CD4-positive, alpha-beta T cell treated with Interleukin-21 for 1 hour (primary cell): ENCODE results near the gene COLEC11.
"Not testable (repeated sequence)": the region's sequence is repeated elsewhere in the genome, so short reads cannot be mapped to it uniquely, and the experiment has no call there.

Source experiments
- DNase-seq: peaks from one replicate; pipeline ENCODE4 v3.0.0-alpha.2; 2020

COLEC11 gene

DNA sequence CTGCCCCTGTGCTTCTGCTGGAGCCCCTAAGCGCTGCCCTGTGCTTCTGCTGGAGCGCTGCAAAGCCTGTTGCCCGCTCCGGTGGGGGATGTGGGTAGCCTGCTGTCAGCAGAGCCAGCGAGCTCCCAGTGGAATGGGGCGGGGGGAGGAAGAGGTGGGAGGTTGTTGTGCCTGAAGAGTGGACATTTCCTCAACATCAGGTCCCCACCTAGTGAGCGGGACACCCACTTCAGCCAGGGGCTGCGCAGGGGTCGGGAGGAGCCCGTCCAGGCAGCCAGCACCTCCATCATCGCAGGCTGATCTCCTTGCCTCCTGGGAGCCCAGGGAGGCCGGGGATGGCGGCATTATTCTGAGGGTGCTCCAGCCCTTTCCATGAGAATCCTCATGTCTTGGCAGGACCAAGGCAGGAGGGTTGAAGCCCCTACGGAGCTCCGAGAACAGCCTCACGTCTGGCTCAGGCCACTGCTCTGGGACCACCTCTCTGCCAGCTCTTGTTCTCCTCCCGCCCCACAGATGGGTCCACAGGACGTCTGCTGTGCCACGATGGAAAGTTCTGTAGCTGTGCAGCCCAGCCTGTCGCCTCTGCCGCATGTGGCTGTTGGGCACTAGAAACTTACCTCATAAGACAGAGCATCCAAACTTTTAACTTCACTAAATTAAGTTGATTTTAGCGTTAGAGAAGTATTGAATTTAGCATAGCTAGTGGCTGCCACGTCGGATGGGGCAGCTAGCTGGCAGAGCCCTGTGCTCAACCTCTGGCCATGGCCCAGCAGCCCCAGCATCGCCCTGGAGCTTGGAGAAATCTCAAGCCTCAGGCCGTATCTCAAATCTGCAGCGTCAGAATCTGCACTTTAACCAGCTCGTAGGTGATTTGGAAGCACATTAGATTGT, 61.2 kb downstream of the COLEC11 start:
- DNase-seq: no peak

DNA sequence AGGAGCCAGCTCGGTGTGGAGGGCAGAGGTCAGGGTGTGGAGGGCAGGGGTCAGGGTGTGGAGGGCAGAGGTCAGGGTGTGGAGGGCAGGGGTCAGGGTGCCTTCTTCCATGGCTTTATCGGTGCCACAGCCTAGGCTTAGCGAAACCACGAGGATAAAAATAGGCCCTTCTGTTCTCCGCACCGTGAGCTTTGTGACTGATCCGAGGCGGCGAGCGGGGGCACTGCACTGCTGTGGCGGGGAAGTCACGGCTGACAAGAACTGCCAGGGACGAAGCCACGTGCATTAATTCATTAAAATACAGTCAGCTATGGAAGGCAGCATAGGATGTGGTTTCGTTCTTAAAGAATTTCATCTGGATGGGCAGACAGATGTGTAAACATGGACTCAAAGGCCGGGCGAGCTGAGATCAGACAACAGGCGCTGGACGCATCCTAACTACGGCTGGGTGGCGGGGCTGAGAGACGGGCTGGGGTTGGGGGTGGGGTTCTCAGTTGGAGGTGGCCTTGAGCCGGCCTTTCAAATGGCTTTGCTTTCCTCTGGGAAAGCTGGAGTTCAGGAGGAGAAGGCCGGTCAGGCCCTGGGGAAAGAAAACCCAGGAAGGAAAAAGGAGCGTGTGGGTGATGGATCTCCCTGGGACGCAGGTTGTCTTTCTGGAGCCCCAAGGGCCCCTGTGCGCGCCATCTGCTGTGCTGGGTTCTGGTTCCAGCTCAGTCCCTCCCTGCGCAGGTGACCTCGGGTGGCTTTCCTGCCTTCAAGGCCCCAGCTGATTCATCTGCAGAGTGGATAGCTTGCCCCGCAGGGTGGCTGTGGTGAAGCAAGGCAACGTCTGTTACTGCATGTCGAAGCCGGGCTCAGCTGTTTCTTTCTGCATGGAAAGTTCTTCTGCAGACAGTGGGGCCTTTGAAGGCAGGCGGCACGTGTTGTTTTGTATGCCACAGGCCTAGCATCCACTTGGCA, 62.1 kb downstream of the COLEC11 start:
- DNase-seq: no peak

DNA sequence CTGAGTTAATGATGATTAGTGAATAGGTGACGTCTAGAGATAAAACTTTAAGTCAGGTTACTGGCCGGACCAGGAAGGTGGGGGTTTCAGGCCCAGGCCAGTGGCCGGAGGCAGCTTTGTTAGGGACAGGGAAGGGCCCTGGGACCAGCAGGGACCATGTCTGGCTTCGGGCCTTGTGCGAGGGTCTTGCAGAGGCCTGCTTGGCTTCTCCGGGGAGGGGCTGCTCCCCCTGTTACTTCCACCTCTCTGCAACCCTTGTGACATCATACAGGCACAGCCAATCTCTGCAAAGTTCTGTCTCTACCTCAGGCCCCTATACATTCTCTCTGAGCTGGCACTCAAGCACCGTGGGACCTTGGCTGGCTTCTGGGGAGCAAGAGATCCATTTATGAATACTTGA, 63.0 kb downstream of the COLEC11 start, which contains the start of gene ALLC:
Gene ALLC, plus strand, starts transcription at position 320 of the 400 bp plus-strand sequence. CDS start 12,958 bp downstream, outside the sequence.
- no peak for DNase-seq

DNA sequence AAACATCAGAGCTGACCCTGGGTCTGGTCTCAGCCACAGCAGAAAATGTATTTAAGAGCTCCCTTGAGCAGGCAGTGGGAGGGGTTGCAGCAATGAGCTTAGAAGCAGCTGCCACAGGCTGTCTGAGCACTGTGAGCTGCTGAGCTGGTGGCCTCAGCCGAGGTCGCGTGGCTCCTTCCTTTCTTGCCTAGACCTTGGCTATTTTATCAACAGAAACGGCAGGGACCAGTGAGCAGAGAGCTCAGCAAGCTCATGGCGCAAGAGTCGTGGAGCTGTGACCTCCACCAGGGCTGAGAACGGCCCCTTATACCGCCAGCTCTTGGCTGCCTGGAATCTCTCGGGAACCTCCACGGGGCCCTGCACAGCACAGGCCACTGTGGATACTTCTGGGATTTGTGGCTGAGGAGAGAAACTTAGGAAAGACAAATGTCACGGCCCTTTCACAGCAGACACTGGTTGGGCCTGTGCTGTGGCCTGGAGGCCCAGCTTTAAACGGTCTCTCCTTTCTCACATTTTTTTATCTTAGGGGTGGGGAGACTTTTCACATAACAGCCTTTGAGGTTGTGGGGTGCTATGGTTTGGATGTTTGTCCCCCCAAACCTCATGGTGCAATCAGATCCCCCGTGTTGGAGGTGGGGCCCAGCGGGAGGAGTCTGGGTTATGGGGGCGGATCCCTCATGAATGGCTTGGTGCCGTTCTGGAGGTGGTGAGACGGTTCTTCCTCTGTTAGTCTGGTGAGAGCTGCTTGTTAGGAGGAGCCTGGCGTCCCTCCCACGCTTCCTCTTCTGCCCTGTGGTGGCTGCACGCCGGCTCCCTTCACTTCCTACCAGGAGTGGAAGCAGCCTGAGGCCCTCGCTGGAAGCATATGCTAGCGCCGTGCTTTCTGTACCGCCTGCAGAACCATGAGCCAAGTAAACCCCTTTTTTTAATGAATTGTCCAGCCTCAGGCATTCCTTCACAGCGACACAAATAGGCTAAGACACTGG, 64.8 kb downstream of the COLEC11 start:
- DNase-seq: no peak

DNA sequence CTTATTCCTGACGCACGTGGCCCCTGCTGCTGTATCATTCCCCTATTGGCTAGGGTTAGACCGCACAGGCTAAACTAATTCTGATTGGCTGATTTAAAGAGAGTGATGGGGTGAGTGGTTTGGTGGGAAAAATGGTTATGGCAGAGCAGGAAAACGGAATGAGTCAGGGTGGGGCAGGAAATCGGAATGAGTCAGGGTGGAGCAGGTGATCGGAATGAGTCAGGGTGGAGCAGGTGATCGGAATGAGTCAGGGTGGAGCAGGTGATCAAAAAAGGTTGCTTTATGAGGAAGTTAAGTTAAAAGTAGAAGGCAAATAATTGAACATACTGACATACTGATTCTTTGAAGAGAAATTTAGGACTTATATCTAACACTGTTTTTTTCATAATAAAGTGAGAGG, 65.7 kb downstream of the COLEC11 start:
- DNase-seq: not testable (repeated sequence)

DNA sequence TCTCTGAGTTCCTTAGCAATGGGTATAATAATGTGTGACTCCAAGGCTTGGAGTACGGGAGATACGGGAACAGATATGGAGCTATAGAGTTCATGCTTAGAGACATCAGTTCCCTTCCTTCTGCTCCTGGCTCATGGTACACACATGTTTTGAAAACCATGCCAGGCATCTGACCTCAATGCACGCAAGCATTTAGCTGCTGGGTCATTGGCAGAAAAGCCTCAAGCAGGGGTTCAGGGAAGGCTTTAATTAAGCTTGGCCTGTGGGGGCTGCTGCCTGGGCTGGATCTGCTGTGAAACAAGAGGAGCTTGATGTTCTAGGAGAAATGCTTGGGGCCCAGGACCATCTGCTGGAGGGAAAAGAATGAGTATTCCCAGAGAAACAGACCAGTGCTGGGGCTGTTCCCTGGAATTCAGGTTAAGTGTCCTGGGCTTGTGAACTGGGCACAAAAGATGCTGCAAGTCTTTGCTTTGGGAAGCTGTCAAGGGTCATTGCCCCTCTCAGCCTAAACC, 66.3 kb downstream of the COLEC11 start:
- no peak for DNase-seq

DNA sequence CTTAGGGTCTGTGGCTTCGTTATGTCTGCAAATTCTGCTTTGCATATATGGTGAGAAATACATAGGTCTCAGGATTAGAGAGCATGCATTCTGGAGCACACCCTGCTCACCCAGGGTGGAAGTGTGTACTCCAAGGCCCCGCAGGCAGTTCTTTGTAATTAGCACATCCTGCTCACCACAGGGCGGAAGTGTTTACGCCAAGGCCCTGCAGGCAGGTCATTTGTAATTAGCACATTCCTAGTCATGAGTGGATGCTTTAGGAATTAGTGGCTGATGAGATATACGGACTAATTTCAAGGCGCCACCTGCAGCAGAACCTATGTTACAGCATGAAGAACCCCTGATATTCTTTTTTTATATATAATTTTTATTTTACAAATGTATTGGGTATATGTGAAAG, 67.3 kb downstream of the COLEC11 start:
- DNase-seq: no peak

DNA sequence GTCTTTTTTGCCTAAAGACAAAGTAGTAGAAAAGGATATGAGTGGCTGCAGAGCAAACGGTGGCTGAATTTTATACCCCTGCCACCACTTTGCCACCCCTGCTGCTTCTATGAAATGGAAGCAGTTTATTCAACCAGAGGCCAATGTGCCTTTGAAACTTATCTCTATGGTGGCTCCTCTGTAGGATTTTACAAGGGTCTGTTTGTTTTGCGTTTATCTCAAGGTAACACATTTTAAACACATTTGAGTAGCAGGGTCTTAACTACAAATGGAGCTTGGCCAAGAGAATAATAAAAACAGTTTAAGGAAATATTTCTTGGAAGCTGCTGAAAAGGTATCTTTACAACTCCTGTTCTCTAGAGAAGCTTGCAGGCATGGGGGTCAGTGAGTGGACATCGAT, 69.2 kb downstream of the COLEC11 start:
- DNase-seq: no peak

DNA sequence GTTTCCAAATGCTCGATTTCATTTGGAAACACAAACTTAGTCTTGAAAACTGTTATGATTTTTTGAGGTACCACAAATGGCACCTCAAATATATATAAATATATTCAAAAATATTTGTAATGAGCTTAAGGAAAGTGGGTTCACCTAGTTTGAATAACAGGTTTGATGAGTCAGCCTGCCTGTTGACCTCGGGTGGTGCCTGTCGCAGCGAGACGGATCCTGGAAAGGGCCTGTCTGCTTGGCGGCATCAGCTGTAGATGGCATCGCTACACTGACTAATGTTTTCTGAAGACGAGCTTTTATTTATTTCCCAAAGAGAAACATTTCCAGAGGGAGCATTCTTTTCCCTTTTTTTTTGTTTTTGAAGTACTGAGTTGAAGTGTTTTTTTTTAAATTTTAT, 70.0 kb downstream of the COLEC11 start:
- no peak for DNase-seq

DNA sequence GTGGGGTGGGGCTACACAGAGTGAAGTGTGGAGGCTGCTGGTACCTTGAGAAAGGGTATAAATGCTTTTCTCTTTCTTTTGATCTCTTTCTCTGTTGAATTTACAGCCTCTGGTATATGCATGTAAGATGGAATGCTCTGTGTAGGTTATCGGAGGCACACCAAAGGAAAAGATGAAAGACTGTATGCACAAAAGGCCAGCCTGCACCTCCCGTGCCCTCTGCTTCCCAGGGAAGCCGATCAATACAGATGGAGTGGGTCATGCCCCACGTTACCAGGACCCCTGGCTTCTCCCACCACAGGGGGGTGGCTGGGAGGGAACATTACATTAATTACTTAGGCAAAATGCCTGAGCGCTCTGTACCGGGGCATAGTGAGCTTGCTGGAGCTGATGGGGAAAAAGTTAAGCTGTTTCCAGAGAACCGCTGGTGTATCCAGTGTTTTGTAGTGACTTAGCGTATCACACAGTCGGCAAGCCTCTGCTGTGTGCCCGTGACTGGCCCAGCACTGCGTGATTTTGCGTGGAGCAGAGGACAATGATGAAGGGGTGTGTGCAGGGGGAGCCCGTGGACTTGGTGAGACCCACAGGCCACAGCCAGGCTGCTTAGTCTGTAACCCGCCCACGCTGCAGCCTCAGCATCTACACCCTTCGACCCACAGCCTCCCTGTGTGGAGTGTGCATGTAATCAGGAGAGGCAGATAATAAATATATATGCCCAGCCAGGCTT, 71.1 kb downstream of the COLEC11 start:
- no peak for DNase-seq

DNA sequence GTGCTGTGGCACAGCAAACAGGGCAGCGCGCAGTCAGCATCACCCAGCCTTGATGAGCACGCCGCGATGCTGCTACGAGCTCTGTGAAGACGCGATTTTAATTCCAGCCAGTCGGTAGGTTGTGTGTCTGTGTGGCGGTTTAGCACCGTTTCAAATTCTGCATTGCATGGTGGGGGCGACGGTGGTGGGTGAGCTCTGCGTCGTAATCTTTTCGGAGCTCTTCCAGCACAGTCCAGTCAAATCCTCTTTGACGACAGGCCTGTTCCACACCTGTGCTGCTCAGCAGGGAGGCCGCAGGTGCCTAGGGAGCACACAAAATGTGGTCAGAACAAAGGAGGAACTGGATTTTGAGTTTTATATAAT, 71.7 kb downstream of the COLEC11 start:
- no peak for DNase-seq

DNA sequence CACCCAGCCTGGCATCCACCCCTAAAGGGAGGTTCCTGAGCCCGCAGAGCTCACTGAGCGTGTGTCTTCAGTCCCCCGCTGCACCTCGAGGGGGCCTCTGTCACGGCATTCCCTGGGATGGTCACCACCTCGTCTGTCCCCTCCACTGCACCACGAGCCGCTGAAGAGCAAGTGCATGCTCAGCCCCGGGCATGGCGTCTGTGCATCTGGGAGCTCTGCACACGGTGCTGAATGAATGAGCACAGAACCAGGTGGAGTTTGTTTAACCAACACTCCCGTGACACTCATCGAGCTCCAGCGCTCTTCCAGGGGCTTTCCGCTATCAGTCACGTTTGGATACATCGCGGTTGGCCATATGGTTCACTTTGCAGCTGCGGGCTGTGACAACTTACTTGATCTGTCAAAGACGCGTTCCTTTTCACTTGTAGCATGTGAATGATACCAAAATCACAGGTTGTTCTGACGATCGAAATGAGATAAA, 72.3 kb downstream of the COLEC11 start:
- no peak for DNase-seq

DNA sequence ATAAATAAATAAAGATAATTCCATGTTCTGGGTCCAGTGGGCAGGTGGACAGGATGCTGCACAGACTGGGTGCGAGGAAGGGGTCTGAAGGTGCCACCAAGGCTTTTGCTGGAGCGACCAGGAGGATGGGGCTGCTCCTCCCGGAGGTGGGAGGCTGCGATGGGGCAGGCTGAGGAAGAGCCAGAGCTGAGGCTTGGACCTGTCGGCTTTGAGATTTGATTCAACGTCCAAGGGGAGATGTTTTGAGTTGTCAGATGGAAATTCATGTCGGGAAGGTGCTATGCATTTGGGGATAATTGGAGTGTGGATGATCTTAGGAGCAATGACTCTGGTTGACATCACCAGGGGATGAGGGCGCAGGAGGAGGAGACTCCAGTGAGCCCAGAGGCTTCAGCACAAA, 74.7 kb downstream of the COLEC11 start:
- DNase-seq: no peak

DNA sequence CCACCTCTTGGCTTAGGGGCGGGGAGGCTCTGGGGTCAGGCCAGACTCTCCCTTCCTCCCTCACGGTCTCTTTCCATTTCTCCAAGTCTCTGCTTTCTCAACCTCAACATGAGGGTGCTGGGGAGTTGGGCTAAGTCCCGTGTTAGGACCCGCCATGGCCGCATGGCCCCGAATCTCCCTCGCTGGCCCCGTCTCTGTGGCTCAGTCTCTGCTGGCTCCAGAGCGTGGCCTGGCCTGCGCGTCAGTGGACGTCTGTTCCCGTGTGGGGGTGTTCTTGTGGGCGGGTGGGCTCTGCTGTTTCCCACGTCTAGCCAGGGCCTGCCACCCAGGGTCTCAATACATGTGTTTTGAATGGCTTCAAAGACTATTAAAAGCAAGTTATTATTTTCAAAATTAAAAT, 75.5 kb downstream of the COLEC11 start:
- DNase-seq: no peak

DNA sequence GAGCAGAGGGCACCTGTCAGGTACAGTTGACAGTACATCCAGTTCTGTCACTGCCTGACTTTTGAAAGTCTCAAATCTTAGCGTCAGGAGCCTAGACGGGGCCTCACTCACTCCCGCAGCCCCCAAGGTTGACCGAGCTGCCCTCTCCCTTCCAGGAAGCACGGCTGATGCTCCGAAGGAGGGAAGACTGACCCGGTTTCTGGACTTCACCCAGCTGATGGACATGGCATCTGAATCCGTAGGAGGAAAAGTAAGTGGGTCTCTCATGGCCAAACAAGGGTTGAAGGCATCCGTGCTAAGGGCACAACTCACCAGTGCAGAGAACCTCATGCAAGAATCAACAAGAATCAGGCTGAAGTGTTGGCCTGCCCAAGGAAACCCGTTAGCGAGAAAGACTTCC, 76.0 kb downstream of the COLEC11 start:
- DNase-seq: no peak

DNA sequence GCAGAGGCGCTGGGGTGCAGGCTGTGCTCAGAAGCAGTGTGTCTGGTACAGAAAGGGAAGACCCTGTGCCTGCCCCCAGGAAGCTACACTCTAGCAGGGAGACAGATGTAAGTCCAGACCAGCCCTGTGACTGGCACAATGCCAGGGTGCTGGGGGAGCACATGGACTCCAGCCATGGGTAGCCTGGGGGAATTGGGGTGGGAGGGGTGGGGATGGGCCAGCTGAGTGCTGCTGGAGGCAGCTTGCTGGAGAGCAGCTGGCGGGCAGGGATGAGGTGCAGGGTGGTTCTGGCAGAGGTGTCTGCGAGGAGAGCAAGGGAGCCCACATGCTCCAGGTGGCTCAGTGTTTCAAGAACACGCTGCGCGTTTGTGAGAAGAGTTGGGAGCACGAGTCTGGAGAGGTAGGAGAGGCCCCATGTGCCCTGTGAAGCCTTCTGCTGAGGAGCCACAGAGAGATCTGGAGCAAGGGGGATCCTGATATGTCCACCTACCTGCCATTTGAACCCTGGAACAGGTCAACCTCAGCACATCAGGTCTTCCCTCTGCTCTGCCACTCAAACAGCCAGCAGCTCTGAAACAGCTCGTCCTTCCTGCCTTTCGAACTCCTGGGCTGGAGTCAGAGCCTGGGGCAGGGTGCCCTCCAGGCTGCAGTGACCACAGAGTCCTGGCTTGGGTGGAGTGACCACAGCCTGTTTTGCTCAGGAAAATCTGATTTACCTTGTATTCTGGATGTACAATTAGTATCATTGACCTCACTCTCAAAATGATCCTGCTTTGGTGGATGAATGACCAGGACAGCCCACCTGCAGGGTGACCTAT, 78.2 kb downstream of the COLEC11 start:
- no peak for DNase-seq

DNA sequence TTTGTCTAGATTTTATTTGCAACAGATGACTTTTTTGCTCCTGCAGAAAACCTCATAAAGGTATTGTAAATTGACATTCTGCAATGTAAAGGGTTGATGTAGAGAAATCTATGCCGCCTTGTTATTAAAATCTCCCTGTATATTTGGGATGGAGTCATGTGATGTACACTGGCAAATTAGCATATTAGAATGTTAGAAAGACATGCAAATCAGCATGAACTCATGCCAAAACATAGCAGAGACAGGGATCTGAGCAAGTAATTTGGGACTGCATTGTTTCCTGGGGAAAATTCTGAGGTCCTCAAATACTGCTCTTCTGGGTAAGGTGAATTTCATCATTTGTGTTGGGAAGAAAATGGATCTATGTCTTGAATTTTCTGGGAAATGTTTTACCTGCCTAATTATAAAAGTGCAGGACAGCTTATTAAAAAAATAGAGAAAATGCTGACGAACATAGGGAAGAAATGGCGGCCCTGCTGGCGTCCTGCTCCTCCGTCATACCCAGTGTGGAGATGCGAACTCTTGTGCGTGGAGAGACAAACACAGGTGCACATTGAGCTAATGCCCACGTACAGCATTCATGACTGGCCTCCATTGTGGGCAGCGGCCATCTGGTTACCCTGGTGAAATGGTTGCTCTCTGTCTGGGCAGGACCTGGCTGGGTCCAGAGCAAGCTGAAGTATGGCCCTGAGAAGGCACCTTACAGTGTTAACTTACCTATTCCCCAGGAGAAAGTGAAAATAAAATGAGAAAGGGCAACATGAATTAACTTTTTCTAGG, 79.3 kb downstream of the COLEC11 start:
- DNase-seq: no peak

DNA sequence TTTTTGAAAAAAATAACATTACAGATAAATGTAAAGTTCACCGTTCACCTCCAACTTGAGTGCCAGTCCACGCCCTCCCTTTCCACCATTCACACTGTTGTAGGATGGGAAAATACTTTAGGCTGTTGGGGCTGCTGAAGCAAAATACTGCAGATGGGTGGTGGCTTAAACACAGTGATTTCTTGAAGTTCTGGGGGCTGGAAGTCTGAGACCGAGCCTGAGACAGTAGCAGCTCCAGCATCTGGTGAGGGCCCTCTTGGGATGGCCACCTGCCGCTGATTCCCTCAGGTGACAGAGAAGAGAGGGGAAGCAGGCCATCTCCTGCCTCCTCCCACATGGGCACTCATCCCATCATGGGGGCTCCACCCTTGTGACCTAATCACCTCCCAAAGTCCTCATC, 80.8 kb downstream of the COLEC11 start:
- no peak for DNase-seq

DNA sequence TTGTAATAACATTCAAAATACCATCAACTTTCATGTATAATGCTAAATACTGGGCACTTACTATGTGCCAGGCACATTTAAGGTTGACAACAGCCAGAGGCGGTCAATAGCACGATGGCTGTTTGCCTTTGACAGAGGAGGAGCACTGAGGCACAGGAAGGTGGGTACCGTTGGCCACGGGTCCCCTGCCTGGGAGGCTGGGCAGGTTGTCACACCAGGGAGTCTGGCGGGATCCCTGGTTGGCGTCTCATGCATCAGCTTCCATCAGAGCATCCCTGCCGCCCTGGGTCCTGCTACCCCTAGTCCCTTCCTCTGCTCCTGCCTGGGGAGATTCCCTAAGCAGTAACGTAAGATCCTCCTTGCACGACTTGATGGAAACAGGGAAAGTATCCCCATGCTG, 82.5 kb downstream of the COLEC11 start:
- no peak for DNase-seq

DNA sequence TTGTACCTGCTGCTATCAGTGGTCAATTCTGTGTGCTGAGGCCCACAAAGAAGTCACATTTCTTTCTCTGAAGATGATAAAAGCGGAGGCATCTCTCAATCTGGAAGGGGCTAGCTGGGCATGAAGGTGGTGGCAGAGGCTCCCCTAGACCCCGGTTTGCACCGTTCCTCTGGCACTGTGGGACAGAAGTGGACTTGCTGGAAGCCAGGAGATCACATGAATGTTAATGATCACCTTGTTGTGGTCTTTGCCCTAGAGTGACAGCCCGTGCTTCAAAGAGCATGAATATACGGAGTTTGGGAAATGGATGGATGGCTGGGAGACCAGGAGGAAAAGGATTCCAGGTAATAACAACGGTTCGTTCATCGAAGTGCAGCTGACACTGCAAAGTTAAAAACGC, 83.3 kb downstream of the COLEC11 start:
- no peak for DNase-seq
